NCI-H510A treated with DMSO at 0.1 percent for 48 hours (cell line): ENCODE results near the gene TTC3.

Source experiments
- DNase-seq: peaks from one replicate; lab custom pipeline; 2025; lab: John Stamatoyannopoulos, UW

The TTC3 gene

GRCh38 chr21:37060296-37060695 lies 12.8 kb upstream of the TTC3 start:
- DNase-seq, result peak; percentile 90

GRCh38 chr21:37061926-37062592 lies 11.0 kb upstream of the TTC3 start:
- DNase-seq, result no peak

- no peak for DNase-seq
Measured at GRCh38 chr21:37062593-37062935, 10.5 kb upstream of the TTC3 start.

GRCh38 chr21:37063433-37063832 lies 9.6 kb upstream of the TTC3 start:
- no peak for DNase-seq

GRCh38 chr21:37064841-37065240 lies 8.2 kb upstream of the TTC3 start:
- DNase-seq, result no peak

GRCh38 chr21:37065561-37066177 lies 7.4 kb upstream of the TTC3 start:
- no peak for DNase-seq

- DNase-seq, result peak; percentile 60
Measured at GRCh38 chr21:37071561-37072273, 1.3 kb upstream of the TTC3 start.

- DNase-seq, result peak; percentile 60
Measured at GRCh38 chr21:37072274-37072987, 623 bp upstream of the TTC3 start.

- no peak for DNase-seq
Measured at GRCh38 chr21:37073417-37074196, 553 bp downstream of the TTC3 start.

- DNase-seq, result no peak
Measured at GRCh38 chr21:37074197-37074510, 1.1 kb downstream of the TTC3 start.

- DNase-seq, result no peak
Measured at GRCh38 chr21:37074546-37074945, 1.5 kb downstream of the TTC3 start.

- DNase-seq, result no peak
Measured at GRCh38 chr21:37075214-37075770, 2.2 kb downstream of the TTC3 start.

- DNase-seq, result no peak
Measured at GRCh38 chr21:37076087-37076850, 3.2 kb downstream of the TTC3 start.

- DNase-seq, result no peak
Measured at GRCh38 chr21:37077403-37077802, 4.3 kb downstream of the TTC3 start.

- DNase-seq, result no peak
Measured at GRCh38 chr21:37079211-37079824, 6.3 kb downstream of the TTC3 start.

- no peak for DNase-seq
Measured at GRCh38 chr21:37082375-37082774, 9.3 kb downstream of the TTC3 start.

GRCh38 chr21:37082856-37083528 lies 9.9 kb downstream of the TTC3 start:
- DNase-seq, result no peak

GRCh38 chr21:37085726-37086125 lies 12.7 kb downstream of the TTC3 start:
- DNase-seq, result no peak

- peak; percentile 44 for DNase-seq
Measured at GRCh38 chr21:37087188-37087587, 14.1 kb downstream of the TTC3 start.

GRCh38 chr21:37088186-37088735 lies 15.2 kb downstream of the TTC3 start:
- DNase-seq, result no peak
